NCI-H1417 treated with DMSO at 0.1 percent for 48 hours (cell line): ENCODE measurements around the gene ACOXL.
"Not testable (repeated sequence)": the region's sequence is repeated elsewhere in the genome, so short reads cannot be mapped to it uniquely, and the experiment has no call there.

Source experiments
- DNase-seq: peaks from one replicate; lab custom pipeline; 2025; lab: John Stamatoyannopoulos, UW

Gene ACOXL

DNA sequence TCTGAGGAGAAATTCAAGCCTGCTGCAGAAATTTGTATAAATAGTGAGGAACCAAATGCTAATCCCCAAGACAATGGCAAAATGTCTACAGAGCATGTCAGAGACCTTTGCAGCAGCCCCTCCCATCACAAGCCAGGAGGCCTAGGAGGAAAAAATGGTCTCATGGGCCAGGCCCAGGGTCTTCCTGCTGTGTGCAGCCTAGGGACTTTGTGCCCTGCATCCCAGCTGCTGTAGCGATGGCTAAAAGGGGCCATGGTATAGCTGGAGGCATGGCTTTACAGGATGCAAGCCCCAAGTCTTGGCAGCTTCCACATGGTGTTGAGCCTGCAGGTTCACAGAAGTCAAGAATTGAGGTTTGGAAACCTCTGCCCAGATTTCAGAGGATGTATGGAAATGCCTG, 197.2 kb downstream of the ACOXL start:
- DNase-seq = no peak

DNA sequence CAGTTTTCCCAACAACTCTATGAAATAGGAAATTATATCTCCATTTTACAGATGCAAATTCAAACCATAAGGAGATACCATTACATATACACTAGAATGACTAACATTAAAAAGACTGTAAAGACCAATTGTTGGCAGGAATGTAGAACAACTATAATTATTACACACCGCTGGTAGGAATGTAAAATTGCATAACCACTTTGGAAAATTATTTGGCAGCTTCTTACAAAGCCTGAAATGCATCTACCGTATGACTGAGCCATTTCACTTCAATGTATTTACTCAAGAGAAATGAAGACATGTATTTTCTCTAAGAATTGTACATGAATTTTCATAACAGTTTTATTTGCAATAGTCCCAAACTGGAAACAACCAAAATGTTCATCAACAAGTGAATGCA, 199.3 kb downstream of the ACOXL start:
- DNase-seq = no peak

DNA sequence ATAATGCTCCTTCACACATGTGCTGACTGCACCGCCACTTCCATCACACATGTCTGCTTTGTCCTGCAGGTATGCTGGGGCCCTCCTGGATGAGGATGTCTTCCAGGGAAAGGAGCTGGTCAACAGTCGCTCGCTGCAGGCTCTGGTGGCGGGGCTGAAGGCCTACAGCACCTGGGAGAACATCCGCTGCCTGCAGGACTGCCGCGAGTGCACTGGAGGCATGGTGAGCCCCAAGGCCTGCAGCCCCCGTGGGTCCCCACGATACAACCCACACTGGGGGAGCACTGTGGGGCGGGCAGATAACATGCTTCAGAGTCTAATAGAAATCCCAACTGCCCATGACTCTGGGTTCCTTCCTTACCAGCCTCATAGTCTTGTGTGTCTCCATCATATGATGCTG, 201.0 kb downstream of the ACOXL start:
- no peak for DNase-seq

DNA sequence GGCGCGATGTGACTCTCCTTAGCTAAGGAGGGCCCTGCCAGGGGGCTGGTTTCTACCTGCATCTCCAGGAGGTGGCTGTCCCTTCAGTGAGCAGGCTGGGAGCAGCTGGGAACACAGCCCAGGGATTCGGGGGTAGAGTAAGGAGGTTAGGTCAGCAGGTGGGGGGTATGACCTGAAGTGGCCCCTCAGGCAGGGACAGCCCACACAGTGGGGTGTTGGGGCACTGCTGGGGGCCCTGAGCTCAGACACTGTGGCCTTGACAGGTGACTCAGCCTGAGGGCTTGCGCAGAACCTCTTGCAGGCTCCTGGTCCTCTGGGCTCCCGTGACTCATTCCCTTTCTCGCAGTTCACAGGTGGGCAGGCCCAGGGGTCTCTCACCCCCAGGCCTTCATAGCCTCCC, 202.6 kb downstream of the ACOXL start:
- DNase-seq = no peak

DNA sequence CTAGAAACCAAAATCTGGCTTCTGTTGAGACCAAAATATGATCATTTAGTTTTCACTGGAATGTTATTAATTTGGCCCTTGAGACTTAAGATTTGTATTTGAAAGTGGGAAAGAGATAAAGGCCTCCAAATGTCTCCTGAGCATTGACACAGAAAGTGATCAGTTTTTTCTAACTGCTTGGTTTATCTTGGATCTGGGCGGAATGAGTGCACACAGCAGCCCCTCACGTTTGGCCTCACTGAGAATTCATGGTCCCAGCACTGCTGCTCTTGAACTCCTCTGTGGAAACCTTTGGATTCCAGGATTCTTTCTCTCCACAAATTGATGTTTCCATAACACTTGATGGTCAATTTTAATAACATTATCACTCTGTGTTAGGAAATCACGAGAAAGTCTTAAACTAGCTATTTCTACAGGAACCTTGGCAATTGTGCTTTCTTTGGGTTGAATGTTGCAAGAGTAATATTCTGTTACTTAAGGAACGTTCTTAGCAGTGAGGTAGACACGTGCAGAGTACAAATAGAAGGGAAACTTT, 208.1 kb downstream of the ACOXL start:
- DNase-seq = no peak

DNA sequence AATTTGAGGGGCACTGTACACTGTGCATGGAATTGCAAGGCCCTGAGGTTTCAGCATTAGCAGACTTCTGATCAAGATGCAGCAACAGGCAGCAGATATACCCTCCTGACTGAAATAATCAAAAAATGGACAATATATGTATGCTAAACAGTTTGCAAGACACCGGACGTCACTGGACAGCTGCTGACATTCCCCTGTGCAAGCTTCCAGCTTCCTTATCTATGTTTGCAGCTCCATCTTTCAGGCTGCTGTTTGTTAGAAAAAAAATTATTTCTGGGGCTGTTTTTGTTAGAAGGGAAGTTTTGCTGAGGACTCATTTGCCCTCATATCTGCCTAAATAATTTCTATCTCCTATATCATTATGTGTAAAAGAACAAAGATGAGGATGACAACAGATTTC, 208.9 kb downstream of the ACOXL start:
- DNase-seq = no peak

DNA sequence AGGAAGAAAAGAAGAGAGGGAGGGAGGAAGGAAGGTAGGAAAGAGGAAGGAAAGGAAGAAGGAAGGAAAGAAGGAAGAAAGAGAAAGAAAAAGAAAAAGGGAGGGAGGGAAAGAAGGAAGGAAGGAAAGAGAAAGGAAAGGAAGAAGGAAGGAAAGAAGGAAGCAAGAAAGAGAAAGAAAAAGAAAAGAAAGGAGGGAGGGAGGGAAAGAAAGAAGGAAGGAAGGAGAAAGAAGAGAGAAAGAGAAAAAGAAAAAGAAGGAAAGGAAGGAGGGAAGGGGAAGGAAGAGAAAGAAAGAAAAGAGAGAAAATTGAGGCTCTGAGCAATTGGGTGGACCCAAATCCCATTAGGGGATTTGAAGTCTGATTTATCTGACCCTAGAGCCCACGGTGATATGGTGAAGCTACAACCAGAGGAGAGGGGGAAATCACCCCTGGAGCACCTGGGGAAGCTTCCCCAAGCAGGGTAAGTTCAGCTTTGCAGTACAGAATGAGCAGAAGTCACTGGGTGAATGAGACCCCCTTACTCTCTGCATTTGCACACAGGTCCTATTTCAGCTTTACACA, 210.8 kb downstream of the ACOXL start:
- DNase-seq = no peak

DNA sequence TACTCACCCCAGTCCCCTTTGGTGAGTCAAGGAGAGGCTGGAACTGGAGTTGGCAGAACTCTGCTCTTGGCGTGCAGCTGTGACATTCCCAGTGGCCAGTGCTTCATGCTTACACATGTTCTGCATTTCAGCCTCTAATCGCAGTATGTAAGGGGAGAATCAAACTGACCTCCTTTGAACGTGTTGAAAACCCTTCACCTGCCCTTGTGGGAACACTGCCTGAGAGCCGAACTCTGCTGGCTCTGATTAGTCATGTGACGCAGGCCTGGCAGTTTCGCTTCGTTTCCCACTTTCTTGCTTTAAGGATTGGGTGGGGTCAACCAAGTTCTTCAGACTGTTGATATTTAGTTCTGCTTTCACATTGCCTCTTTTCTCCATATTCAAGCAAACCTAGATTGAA, 214.5 kb downstream of the ACOXL start:
- DNase-seq = no peak

DNA sequence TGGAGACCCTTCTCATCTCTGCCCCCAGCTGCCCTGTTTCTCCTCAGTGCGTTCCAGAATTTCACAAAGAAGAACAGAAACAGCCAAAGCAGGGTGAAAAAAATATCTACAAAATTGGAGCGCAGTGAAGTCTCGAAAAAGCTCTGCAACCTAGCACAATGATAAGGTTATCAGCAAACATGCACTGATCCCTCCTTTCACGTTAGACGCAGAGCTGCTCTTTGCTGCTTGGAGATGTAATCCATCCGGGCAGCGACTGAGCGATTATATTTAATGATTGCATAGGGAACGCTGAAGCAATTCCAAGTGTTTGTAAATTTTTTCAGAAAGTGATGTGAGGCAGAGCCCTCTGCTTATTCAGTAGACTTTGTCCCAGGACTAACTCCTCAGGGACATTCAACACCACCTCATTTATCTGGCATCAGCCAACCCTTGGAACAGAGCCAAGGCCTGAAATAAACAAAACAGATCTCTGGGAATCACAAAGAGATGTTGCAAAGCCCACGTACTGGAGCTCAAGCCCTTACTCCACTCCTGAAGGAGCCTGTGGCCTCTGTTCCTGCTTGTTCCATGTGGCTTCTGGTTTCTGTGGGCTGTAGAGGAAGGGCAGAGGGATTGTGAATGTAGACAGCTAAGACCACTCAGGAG, 215.8 kb downstream of the ACOXL start:
- no peak for DNase-seq

DNA sequence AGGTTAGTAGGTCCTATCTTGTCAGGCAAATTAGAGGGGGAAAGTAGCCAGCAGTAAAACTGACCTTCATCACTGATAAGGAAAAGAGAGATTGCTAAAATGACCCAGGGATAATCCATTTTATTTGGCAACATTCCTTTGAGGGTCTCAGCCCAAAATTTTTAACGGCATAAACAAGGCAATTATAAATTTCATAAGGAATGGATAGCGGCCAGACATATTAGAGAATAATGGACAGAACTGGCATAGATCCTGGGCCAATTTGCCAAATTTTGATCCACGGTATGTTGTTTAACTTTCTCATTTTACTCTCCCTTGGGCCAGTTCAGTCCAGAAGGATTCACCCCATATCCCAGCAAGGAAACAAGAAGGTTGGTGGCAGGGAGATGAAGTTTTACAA, 217.9 kb downstream of the ACOXL start:
- no peak for DNase-seq

DNA sequence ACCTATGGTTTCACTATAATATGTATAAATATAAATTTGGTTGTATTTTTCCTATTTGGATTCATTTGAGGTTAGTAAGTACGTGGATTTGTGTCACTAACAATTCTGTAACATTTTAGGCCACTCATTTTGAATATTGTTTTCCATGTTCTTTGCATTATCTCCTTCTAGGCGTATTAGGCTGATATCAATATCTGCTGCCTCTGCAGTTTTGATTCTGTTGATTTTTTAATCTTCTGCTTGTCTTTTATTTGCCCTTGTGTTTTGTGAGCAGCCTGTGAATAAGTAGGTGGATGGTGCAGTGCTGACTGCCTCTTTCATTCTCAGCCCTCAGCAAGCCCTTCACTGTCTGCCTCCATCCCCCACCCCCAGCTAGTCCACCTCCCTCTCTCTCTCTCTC, 222.7 kb downstream of the ACOXL start:
- DNase-seq = no peak

DNA sequence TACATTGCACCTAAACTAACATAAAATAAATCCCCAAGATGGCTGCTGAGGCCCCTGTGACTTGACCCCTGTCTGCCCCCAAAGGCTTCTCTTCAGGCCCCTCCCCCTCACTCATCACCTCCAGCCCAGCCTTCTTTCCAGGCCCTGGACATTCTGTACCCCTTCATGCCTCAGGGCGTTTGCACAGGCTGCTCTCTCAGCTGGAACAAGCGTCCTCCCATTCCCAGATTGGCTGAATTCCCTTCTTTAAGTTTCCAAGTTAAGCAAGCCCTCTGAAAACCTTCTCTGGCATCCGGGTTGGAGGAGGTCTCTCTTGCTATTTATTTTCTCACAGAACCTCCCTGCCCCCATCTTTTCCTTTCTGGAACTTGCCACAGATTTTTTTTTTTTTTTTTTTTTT, 223.2 kb downstream of the ACOXL start:
- no peak for DNase-seq

DNA sequence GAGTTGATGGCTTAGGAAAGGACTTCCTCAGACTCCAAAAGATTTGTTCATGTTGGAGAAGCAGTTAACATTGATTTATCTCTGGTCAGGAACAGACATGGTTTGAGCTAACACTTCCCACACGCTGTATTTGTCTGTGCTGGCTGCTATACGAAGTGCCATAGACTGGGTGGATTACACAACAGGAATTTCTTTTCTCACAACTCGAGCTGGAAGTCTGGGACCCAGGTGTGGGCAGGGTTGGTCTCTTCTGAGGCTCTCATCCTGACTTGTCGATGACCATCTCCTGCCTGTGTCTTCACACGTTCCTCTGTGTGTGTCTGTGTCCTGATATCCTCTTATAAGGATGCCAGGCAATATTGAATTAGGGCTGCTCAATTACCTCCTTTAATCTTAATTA, 224.9 kb downstream of the ACOXL start:
- no peak for DNase-seq

DNA sequence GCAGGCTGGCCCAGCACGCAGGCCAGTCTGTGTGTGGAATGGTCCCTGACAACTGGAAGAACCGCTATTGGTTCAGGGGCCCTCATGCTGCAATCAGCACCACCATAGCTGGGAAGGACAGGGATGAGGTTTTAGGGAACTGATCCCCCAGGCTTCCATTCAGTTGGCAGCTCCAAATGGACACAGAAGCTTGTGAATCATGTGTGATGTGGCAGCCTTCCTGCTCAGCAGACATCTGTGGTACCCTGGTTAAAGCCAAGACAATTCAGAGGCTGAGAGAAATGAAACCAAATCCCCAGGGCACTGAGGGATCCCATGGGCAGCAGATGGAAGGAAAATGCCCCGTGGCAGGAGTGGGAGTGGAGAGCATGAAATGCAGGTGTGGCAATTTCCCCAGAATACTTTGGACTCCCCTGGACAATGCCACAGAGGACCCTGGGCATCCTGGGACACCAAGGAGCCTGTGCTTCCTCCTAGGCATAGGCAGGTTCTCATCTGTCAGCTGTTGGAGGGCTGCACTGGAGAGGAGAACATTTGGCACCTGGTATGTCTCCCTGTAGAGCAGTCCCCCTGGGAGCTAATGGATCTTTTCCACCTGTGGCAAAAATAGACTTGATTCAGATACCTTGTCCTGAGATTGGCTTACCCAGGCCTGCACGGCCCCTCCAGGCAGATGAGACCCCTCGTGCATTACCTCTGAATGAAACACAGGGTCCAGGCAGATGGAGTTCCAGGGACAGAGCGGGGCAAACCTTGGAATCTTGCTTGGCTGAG, 226.2 kb downstream of the ACOXL start:
- no peak for DNase-seq

DNA sequence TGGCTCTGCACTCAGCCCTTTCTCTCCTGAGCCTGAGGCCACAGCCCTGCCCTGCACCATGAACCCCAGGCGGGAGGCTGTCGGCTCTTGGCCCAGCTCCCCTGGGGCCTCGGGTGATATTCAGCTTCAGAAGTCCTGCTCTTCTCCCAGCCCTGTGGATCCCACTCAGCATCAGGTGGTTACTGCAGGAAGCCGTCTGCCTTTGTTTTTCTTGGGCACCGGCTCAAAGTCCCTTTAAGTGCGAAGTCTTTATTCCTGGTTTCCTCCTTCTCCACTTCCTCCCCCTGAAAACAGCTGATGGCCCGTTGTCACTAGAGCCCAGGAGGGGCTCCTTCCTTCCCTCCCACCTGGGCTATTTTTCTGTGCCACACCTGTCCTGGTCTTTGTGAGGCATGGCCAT, 226.8 kb downstream of the ACOXL start:
- no peak for DNase-seq

DNA sequence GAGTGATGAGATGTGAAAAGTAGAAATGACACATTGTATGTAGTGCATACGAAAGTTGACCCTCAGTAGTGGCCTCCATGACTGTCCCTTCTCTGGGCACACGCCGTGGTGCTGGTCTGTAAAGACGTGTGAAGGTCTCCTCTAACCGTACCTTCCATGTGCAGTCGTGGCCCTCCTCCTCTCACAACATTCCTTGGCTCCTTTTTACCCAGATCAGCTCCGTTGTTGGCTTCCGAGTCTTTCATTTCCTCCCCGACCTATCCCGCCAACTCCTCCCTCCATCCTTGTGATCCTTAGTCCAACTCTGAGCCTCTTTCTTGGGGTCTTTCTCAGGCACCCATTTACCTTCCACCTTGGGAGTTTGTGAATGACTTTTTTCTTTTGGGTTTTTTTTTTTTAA, 227.9 kb downstream of the ACOXL start:
- no peak for DNase-seq

DNA sequence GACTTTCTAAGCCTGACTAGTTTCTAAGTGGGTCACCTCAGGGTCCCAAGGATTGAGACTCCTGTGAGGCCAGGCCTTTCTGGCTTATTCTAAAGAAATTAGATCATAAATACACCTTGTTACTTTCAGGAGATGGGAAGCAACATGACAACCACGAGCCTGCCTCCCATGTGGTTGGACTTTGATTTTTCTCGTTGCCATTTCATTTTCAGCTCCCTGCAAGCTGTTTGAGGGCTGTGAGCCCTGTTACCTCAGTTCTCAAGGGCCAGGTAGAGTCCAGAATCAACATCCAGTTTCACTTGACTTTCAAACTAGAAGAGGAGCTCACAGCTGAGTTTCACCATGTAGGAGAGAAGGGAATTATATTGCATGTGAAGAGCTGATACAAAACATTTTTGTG, 228.6 kb downstream of the ACOXL start:
- no peak for DNase-seq

DNA sequence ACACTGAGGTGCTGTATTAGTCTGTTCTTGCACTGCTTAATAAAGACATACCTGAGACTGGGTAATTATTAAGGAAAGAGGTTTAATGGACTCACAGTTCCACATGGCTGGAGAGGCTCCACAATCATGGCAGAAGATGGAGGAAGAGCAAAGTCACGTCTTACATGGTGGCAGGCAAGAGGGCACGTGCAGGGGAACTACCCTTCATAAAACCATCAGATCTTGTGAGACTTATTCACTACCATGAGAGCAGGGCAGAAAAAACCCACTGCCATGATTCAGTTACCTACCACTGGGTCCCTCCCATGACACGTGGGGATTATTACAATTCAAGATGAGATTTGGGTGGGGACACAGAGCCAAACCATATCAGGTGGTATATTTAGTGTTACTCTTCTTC, 229.3 kb downstream of the ACOXL start:
- DNase-seq = not testable (repeated sequence)

DNA sequence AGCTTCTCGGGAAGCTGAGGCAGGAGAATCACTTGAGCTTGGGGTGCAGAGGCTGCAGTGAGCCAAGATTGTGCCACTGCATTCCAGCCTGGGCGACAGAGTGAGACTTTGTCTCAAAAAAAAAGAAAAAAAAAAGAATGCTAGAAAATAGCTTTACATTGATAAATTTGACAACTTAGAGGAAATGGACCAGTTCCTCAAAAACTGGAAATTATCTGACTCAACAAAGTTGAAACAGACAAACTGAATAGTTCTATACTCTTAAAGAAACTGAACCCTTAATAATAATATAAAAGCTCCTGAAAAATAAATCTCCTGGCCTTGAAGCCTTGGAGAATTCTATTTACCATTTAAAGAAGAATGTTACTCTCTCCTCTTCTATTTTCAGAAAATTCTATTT, 237.3 kb downstream of the ACOXL start:
- DNase-seq = no peak

DNA sequence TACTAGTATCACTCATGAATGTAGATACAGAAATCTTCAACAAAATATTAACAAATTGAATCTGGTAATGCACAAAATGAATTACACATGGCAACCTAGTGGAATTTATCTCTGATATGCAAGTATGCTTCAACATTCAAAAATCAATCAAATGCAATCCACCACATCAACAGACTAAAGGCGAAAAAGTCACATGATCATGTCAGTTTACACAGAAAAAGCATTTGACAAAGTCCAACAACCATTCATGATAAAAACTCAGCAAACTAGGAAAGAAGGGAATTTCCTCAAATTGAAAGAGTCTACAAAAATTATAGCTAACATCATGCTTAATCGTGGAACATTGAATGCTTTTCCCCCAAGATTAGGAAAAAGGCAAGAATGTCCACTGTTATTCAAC, 237.8 kb downstream of the ACOXL start:
- no peak for DNase-seq

DNA sequence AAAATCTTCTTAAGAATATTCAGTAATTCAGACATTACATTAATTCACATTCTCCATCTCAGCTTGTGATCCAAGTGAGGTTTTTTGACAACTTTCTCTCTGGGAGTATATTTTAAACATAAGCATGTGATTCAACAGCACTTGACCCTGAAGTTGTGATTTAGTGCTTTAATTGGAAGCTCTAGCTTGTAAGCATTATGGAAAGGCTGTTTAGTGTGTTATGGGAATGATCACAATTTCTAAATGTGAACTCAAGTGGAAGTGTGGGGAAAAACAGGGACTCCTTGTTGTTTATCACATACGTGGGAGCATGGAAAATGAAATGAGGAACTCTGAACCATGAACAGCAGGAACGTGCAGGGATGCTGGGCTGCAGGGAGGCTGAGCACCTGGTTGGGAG, 239.4 kb downstream of the ACOXL start:
- DNase-seq = no peak

DNA sequence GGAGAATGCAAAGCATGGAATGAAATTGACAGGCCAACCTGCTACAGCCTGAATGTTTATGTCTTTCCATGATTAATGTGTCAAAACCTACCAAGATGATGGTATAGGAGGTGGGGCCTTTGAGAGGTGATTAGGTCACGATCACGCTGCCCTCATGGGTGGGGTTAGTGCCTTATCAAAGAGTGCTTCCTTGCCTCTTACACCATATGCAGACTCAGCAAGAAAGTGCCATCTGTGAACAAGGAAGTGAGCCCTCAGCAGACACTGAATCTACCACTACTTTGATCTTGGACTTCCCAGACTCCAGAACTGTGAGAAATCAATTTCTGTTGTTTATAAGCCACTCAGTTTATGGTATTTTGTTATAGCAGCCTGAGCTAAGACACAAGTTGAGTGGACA, 240.9 kb downstream of the ACOXL start:
- DNase-seq = no peak

DNA sequence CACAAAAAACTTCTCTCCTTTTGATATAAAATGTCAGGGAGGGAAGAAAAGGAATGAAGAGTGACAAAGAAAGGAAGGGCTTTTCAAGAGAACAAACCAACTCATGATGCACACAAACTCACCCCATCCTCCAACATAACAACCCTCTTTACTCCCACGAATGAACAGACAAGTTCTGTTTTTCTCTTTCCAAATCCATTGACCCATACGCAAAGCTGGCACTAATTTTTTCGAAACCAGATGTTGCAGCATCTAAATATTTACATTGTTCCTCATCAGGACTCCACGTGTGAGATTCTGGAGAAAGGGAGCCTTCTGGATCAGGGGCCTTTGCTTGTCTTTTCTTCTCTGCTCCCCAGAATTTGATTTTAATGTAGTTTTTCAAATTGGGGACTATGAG, 245.0 kb downstream of the ACOXL start:
- no peak for DNase-seq
